ENCODE measurements around the gene CHST1.

The CHST1 gene

GRCh38 chr11:45662096-45662664 is 3.2 kb downstream of the CHST1 start:
- TF ChIP-seq JUND (IDR thresholded peaks at IDR 0.05; ENCODE audit: low read depth): no peak
- in situ Hi-C loops (cut with HindIII; ENCODE audit: low pct_unique_long_range_greater_than_20kb, low sequenced_read_pairs): no loop called here
- DNase-seq (ENCODE audit: low read depth in 1 of 2, low spot score in 1 of 2): no peak

- in situ Hi-C loops (cut with HindIII; ENCODE audit: low pct_unique_long_range_greater_than_20kb, low sequenced_read_pairs): no loop called here
- DNase-seq (ENCODE audit: low read depth in 1 of 2, low spot score in 1 of 2): no peak
- no peak for TF ChIP-seq JUND (IDR thresholded peaks at IDR 0.05; ENCODE audit: low read depth)
These were observed 3.9 kb downstream of the CHST1 start for GRCh38 chr11:45661439-45662055.

- in situ Hi-C loops (cut with HindIII; ENCODE audit: low pct_unique_long_range_greater_than_20kb, low sequenced_read_pairs): no loop called here
- no peak for DNase-seq (ENCODE audit: low read depth in 1 of 2, low spot score in 1 of 2)
These were observed 4.5 kb downstream of the CHST1 start for GRCh38 chr11:45660729-45661438.

GRCh38 chr11:45659818-45660160 is 5.6 kb downstream of the CHST1 start:
- TF ChIP-seq JUND (IDR thresholded peaks at IDR 0.05; ENCODE audit: low read depth): no peak
- no peak for DNase-seq (ENCODE audit: low read depth in 1 of 2, low spot score in 1 of 2)
- in situ Hi-C loops (cut with HindIII; ENCODE audit: low pct_unique_long_range_greater_than_20kb, low sequenced_read_pairs): no loop called here

More at GRCh38 chr11:45660729-45661438, 4.5 kb downstream of the CHST1 start:
- TF ChIP-seq JUND (IDR thresholded peaks at IDR 0.05; ENCODE audit: low read depth): no peak

- no peak for TF ChIP-seq JUND (IDR thresholded peaks at IDR 0.05; ENCODE audit: low read depth)
- DNase-seq (ENCODE audit: low read depth in 1 of 2, low spot score in 1 of 2): no peak
- in situ Hi-C loops (cut with HindIII; ENCODE audit: low pct_unique_long_range_greater_than_20kb, low sequenced_read_pairs): no loop called here
These were observed 6.2 kb downstream of the CHST1 start for GRCh38 chr11:45659031-45659817.

- no peak for TF ChIP-seq JUND (IDR thresholded peaks at IDR 0.05; ENCODE audit: low read depth)
- DNase-seq (ENCODE audit: low read depth in 1 of 2, low spot score in 1 of 2): no peak
- in situ Hi-C loops (cut with HindIII; ENCODE audit: low pct_unique_long_range_greater_than_20kb, low sequenced_read_pairs): no loop called here
These were observed 7.0 kb downstream of the CHST1 start for GRCh38 chr11:45658292-45658991.

GRCh38 chr11:45657496-45658260 is 7.7 kb downstream of the CHST1 start:
- TF ChIP-seq JUND (IDR thresholded peaks at IDR 0.05; ENCODE audit: low read depth): no peak
- in situ Hi-C loops (cut with HindIII; ENCODE audit: low pct_unique_long_range_greater_than_20kb, low sequenced_read_pairs): no loop called here
- DNase-seq (ENCODE audit: low read depth in 1 of 2, low spot score in 1 of 2): no peak

GRCh38 chr11:45655831-45656230 is 9.6 kb downstream of the CHST1 start:
- no peak for DNase-seq (ENCODE audit: low read depth in 1 of 2, low spot score in 1 of 2)
- in situ Hi-C loops (cut with HindIII; ENCODE audit: low pct_unique_long_range_greater_than_20kb, low sequenced_read_pairs): no loop called here
- no peak for TF ChIP-seq JUND (IDR thresholded peaks at IDR 0.05; ENCODE audit: low read depth)

- in situ Hi-C loops (cut with HindIII; ENCODE audit: low pct_unique_long_range_greater_than_20kb, low sequenced_read_pairs): no loop called here
- DNase-seq (ENCODE audit: low read depth in 1 of 2, low spot score in 1 of 2): peak; percentile 75 to 93
- TF ChIP-seq JUND (IDR thresholded peaks at IDR 0.05; ENCODE audit: low read depth): no peak
These were observed 10.1 kb downstream of the CHST1 start for GRCh38 chr11:45655347-45655756.

GRCh38 chr11:45655012-45655283 is 10.5 kb downstream of the CHST1 start:
- in situ Hi-C loops (cut with HindIII; ENCODE audit: low pct_unique_long_range_greater_than_20kb, low sequenced_read_pairs): no loop called here
- no peak for TF ChIP-seq JUND (IDR thresholded peaks at IDR 0.05; ENCODE audit: low read depth)
- no peak for DNase-seq (ENCODE audit: low read depth in 1 of 2, low spot score in 1 of 2)

- in situ Hi-C loops (cut with HindIII; ENCODE audit: low pct_unique_long_range_greater_than_20kb, low sequenced_read_pairs): no loop called here
- no peak for DNase-seq (ENCODE audit: low read depth in 1 of 2, low spot score in 1 of 2)
- no peak for TF ChIP-seq JUND (IDR thresholded peaks at IDR 0.05; ENCODE audit: low read depth)
These were observed 11.0 kb downstream of the CHST1 start for GRCh38 chr11:45654231-45655011.

All from T47D (cell line).